CD4-positive, alpha-beta T cell treated with Interleukin-1 beta for 1 hour (primary cell): ENCODE results near the gene FBXO36.
A peak's percentile ranks its signal among the peaks of the same experiment; 100 is the strongest.
"Not testable (repeated sequence)": the region's sequence is repeated elsewhere in the genome, so short reads cannot be mapped to it uniquely, and the experiment has no call there.

Experiments
- DNase-seq, 2 donors: peaks; one replicate each; pipeline ENCODE4 v3.0.0-alpha.2; 2020 to 2022

The FBXO36 gene, protein sequence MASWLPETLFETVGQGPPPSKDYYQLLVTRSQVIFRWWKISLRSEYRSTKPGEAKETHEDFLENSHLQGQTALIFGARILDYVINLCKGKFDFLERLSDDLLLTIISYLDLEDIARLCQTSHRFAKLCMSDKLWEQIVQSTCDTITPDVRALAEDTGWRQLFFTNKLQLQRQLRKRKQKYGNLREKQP

DNA sequence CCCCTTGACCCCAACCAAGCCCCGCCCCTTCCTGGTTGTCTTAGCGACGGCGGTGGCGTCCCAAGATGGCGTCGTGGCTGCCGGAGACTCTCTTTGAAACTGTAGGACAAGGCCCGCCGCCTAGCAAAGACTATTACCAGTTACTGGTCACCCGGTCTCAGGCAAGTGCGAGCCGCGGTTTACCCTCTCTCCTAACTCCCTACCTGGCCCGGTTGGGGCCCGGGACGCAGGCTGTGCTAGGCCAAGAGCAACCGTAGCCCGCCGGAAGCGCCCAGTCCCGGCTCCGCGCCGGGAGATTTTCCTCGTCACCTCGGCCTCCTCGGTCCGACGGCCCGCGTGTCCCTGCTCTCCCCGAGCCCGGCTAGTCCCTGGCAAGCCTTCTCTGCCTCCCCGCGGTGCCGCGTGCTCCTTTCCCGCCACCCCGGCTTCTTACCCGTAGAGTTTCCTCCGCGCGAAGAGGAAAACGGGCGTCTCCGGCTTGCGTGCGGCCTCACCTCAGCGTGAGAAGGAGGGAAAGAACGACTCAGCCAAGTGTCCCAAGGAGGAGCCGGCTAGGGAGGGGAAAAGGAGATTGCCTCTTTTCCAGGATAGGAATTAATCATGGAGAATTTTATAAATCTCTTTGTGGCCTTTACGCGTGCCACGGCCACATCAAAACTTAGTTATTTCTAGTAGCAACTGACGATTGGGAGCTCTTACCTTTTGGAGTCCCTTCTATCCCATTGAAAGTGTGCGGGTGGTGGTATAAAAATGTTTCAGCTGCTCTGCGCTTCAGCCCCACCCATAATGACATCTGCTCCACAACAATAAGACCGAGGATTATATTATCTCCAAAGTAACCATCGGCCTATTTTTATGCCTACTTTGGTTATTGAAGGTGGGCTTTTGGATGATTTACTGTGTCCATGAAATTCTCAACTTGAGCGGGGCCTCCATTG is at the start of gene FBXO36:
Gene FBXO36 (plus strand): TSS at position 55 of the 938 bp plus-strand sequence. CDS start 11 bp downstream, at position 66.
- peak; percentile 81 to 87 for DNase-seq

DNA sequence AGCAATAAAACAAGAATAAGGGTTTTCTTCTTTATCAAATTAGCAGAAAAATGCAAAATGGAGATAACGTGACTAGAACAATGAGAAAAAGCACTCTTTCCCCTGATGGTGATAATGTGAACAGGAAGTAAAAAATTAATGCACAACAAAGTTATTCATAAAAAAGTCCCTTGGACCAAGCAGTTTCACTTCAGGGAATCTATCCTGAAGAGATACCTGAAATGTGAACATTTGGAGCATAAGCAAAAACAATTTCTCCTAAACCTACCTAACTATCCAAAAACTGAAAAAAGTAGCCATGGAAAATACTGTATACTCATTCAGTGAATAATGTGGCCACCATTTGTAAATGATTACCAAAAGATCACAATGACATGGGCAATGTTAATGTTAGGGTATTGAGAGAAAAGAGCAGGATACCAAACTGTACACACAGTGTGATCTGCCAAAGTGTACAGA is 49.2 kb upstream of the FBXO36 start:
- DNase-seq: no peak

DNA sequence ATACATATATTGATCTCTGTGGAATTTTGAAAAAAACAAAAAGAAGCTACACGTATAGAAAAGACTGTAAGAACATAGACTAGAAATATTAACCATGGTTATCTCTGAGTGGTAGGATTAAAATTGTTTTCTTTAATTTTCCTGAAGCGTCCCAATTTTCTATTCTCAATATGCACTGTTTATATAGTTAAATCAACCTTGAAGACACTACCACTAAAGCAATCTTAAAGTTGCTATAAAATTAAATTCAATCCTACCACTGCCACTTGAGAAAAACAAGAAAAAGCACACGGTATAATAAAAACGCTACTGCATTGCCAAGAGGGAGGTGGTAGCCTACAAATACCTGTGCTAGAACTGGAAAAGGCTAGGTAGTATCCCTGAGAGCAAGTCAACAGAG is 47.7 kb upstream of the FBXO36 start:
- no peak for DNase-seq

DNA sequence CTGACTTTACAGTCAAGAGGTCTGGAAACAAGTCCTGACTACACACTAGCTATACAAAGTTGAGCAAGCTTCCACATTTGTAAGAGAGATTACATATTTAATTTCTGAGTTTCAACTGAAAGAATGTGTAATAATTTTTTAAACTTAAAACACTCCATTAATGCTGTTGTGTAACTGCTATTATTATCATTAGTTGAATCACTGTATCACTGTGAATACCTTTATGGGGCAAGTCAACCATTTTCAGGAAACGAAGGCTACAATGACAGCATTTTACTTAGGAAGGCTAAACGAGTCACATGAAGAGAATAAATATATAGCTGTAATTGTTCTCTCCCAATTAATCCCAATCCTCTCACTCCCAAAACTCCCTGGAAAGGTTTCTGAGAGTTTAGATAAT is 46.8 kb upstream of the FBXO36 start:
- DNase-seq: no peak

DNA sequence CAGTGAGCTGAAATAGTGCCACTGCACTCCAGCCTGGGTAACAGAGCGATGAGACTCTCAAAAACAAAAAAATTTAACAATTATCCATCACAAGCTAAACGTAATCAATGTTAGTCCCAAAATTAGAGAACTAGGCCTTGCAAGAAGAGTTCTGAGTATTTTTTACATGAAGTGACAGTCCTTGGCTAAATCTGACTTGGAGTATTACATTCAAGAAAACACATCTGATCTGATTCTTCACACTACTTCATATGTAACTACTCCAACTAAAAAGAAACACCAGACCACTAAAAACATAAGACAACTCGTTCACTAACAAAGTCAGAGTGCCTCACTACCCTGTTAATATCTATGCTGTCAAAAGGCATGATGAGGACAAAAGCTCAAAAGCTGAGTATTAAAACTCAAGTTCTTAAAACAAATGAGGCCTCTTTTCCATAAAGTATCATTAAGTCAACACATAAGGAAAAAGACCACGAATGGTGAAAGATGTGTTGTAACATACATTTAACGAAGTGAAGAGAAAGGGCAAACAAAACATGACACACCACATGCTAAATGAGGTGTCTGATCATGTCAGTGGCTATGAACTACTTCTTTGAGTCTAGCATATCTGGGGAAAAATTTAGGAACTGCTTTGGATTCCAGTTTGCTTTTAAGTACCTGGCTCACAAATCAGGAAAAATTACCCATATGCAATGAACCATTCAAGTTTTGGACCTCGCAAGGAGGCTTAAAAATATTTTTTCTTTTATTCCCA is 42.9 kb upstream of the FBXO36 start:
- no peak for DNase-seq

DNA sequence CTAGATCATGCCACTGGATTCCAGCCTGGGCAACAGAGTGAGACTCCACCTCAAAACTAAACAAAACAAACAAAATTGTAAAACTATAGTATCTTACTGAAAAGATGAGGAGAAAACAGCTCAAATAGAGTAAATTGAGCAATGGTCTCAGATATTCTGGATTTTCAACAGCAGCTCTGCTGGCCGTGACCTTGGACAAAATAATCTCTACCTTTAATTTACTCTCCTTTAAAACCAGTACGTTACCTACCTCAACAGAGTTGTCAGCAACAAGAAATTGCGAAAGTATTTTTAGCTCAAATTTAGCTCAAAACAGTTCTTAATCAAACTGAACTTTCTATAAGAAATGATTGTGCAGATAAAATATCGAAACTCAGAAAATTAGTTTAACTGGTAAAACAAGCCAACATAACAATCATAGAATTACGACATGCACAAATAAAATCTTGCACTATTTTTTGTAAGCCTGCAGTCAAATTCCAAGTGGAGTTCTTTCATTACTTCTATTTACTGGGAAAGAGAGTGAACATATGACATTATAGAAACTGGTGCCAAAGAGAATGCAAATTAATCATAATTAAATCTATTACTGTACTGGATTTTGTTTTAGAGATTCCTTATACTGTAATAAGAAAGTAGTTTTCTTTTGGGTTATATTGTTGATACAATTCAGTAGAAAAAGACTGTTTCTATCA is 41.3 kb upstream of the FBXO36 start:
- DNase-seq: no peak

DNA sequence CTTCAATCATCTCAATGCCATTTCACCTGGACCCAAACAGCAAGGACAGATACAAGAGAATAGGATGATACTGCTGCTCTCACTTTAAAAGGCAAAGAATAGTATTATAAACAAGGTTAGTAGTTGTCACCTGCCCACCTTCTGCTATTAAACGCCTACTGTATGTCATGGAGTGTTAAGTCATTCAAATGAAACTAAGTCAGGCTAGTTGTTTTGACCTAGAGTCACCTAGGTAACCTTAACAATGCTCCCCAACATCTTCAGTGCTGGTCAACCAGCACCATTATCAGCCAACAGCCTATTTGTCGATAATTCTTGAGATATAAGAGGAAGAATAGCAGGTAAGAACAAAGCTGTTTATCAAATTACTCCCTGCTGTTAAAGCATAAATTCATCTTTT is 39.7 kb upstream of the FBXO36 start:
- no peak for DNase-seq

DNA sequence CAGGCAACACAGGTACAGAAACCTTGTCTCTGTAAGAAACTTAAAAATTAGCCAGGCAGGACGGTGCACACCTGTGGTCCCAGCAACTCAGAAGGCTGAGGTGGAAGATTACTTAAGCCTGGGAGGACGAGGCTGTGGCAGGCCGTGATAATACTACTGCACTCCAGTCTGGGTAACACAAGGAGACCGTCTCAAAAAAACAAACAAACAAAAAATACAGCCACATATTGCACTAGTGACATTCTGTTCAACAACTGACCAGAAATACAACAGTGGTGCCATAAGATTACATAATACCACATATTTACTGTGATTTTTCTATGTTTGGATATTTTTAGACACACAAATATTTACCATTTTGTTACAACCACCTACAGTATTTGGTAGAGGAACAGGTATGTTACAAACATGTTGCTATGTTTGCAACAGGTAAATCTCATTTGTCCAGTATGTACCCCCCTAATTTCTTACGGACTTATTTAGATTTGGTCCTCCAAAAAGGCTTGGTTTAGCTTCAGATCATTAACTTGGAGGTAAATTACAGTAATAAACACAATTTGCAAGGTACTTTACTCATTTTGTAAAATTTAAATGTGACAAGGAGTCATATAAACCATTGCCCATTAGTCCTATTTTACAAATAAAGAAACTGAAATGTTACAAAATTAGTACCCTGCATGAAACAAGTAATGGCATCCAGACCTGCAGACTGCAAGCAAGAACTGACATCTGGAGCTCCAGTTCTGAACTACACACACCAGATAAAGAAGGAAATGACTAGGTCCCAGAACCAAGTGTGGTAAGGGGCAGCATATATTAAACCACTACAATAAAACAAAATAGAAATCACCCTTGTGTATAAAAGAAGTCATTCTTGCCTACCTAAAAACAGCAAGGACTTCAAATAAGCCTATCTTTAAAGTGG is 37.3 kb upstream of the FBXO36 start:
- DNase-seq: no peak

DNA sequence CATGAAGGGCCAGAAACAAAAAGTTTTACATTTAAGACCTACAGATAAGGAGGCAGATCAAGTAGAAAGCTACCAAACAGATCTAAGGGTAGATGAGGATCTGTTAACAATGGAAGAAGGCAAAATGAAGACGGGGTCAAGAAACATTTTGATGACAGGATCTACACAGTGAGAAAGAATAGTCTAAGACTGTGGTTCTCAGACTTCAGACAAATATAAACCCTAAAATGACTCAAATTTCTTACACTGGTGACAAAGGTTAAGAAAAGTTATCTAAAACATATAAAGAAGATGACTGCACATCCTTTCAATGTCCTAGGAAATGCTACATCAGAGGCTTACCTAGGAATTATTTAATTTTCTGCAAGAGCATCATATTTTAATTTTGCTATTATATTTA is 34.9 kb upstream of the FBXO36 start:
- DNase-seq: no peak

DNA sequence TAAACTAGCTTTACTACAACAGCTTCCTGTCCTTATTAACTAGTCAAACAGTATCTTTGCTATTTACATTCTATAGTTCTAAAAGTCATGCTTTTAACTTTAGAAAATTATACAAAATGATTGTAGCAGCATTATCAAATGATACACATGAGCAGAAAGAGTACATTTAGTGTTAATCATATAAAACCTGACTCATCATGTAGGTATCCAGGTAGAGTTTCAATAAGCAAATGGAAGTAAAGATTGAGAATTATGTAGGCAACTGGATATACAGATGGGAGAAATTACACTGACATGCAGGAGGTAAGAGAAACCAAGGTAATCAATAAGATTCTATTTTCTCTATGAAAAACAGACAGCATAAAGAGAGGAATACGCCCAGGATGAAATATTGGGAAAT is 34.3 kb upstream of the FBXO36 start:
- DNase-seq: no peak

DNA sequence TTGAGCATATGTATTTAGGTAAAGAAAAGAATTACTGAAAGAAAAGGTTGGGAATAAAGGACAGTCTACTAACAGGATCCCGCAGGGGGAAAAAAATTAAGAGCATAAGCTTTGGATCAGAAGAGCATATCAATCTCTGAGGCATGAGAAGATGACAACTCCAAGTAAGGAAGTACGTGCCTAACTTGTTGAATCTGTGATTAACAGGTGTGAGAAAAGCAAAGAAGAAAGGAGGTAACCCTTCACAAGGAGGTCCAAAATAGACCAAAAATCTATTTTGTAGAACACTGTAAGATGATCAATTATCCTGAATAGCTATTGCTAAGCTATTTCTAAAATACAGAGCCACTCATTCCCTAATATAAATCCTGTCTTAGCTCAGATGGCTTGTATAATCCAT is 33.3 kb upstream of the FBXO36 start:
- no peak for DNase-seq

DNA sequence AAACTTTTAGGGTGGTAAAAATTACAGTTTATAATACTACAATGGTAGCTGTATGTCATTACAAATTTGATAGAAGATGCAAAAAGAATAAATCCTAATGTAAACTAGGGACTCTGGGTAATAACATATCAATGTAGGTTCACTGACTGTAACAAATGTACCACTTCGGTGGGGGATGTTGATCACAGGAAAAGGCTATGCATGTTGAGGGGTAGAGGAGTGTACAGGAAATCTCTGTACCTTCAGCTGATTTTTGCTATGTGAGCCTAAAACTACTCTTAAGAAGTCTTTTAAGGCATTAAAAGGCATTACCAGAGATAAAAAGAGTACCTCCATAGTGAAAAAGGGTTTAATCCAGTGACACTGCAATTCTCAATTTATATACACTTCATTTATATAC is 25.4 kb upstream of the FBXO36 start:
- DNase-seq: no peak

DNA sequence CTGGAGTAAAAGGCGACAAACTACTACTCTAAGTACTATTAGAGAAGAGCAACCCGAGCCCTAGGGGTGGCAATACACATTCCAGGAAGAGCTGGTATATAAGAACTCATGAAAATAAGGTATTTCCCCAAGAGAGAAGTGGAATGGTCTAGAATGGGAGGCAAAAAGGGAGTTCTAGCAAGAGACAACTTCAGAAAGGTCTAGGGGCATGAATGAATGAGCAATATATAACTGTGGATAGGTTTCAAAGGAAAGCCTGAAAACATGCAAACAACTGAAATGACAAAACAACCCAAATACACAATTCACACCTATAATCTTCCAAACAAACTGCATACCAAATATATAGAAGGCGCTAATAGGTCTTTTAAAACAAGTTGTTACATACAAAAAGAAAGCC is 22.7 kb upstream of the FBXO36 start:
- no peak for DNase-seq

DNA sequence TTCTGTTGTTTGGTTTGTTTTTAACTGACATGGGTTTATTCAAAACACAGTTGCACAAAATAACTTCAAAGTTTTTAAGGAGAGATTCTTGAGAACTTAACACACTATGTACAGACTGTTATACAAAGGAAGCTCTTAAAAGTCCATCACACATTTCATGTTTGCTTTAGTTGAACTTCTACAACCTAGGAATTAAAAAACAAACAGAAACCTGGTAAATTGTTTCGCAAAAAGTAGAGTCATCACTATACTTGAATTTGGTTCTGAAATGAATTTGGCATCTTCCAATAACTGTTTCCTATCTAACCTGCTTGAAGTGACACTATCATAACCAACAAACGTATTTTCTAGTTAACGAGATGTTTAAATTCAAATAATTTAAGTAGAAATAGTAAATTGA is 22.3 kb upstream of the FBXO36 start:
- DNase-seq: no peak

DNA sequence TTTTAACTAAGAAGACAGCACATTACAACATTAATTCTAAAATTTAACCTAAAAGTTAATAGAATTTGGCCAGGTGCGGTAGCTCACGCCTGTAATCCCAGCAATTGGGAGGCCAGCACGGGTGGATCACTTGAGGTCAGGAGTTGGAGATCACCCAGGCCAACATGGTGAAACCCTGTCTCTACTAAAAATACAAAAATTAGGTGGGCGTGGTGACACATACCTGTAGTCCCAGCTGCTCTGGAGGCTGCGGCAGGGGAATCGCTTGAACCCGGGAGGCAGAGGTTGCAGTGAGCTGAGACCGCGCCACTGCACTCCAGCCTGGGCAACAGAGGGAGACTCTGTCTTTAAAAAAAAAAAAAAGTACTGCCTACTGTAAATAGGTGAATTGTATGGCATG is 21.8 kb upstream of the FBXO36 start:
- not testable (repeated sequence) for DNase-seq

DNA sequence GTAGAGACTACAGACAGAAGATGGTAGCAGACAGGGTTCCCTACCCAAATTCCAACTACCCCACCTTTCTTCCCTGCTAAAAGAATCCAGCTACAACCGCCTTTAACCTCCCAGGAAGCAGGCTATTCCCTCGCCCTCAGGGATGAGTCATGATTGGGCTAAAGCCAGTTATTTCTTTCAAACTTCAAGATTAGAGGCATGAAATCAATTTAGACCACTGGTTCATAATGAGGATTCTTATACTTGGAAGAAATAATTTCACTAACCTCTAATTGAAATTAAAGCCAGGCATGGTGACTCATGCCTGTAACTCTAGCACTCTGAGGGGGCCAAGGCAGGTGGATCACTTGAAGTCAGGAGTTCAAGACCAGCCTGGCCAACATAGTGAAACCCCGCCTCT is 20.5 kb upstream of the FBXO36 start:
- no peak for DNase-seq

DNA sequence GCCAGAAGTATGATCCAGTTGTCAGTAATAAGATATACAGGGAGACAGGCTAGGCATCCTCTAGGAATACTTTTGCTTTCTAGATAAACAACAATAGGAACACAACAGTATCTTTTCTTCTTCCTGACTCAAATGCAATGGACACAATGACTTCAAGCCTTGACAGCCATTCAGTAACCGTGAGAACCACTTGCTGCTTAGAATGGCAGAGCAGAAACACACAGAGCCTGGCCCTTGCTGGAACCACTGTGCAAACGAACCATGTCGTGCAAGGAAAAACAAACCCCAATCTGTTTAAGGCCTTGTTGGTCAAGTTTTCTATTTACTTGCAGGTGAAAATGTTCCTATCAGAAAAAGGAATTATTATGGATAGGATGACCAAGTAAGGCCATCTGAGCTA is 19.3 kb upstream of the FBXO36 start:
- DNase-seq: no peak

DNA sequence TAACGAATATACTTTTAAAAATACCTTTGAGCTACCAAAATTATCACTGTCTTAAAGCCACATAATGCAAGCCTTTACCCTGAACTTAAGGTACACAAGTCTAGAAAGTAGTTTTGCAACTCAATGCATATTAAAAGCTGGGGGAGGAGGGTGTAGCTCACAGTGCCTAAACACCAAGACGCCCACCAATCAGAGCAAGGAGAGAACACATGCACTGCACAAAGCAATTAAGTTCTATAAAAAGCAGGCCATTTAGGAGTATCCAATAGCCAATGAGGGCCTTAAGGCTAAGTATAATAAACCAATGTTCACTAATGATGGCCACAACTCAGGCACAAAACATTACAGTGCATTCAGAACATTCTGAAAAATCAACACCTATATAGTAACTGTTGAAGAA is 16.7 kb upstream of the FBXO36 start:
- DNase-seq: no peak

DNA sequence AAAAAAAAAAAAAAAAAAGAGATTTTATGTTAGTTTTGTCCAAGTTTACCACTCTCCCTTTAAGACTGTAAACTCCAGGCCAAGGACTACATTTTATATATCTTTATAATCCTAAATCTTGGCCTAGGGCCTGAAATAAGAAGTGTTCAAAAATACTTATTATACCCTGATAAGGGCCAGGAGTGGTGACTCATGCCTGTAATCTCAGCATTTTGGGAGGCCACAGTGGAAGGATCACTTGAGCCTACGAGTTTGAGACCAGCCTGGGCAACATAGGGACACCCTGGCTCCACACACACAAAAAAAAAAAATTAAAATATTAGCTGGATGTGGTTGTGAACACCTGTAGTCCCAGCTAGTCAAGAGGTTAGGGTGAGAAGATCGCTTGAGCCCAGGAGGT is 13.2 kb upstream of the FBXO36 start:
- no peak for DNase-seq

DNA sequence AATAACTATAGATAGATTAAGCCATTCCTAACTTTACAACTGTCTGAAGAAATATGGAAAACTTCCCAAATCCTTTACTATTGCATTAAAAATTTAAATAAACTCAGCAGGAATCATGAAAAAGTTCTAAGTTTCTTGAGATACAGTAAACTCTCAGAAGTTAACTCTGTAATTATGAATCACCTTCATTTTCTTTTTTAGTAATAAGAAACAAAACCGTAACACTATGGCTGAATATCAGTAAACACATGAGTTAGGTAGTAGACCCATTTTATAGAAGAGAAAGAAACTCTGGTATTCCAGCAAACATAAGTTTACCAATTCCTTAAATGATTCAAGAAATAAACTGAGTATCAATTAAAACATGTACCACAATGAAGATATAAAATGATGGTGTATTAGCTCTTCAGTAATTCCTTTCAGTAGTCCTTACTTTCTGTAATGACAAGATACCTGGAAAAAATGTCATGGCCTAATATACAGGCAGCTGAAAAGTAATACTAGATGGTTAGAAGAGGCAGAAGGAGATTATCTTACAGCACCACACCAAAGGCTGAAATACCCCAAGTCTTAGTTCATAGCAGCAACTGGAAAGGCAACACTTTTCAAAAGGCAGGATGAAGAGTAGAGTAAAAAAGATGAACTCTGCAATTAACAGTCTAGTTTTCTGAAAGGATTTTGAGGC is 12.0 kb upstream of the FBXO36 start:
- DNase-seq: no peak

DNA sequence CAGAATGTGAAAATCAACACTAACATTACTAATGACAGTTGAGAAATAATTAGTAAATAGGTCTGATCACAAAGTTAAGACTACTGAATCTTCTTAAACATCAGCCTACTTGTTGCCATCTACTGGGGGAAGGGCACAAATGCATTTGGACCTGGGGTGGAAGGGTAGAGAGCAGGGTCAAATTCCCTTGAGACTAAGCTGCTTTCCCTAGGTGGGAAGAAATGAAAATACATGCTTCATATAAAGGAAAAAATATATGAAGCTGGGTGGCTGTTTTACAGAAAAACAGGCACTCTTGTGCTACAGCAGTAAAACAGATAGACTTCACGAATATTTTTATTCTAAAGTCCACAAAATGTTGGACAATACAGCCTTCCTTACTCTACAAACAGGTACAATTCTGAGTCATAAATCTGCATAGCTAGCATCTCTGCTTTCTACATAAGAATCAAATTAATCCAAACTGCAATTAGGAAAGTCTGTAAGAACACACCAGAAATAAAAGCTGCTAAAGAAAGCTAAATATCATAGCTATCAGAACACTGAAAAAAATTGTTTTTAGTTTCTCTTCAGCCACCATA is 11.4 kb upstream of the FBXO36 start:
- DNase-seq: peak; percentile 11 to 46
